Uterus (tissue), 4 donors: ENCODE measurements around the gene SH3PXD2A. TPM values are rescaled to one million over a fixed set of nuclear protein-coding genes. Genes with fewer than 3 reads are reported as not detected.
A peak's percentile ranks its signal among the peaks of the same experiment; 100 is the strongest.

Experiments used
- DNase-seq, 2 donors: peaks; one replicate each; pipeline ENCODE4 v3.0.0-alpha.2; 2019 to 2020
- H3K27ac ChIP-seq, 2 donors: fragments of 200-600 bp; sonication (generic); 1 replicate in 1 of 2; 2 replicates in 1 of 2; pipeline ENCODE4 v1.5.1; 2016 to 2018
- H3K27me3 ChIP-seq, 2 donors: fragments of 200-600 bp; sonication (generic); one replicate each; pipeline ENCODE4 v1.5.1; 2018 to 2019; ENCODE audit warnings: control low read depth in 1 of 2
- H3K36me3 ChIP-seq, 2 donors: fragments of 200-600 bp; sonication (generic); one replicate each; pipeline ENCODE4 v1.5.1; 2019; ENCODE audit warnings: control low read depth in 1 of 2
- H3K4me1 ChIP-seq, 2 donors: fragments of 200-600 bp; sonication (generic); one replicate each; pipeline ENCODE4 v1.5.1; 2018 to 2019; ENCODE audit warnings: control low read depth in 1 of 2
- H3K4me3 ChIP-seq, 2 donors: fragments of 200-600 bp; sonication (generic); 1 replicate in 1 of 2; 2 replicates in 1 of 2; pipeline ENCODE4 v1.5.1; 2018 to 2019; ENCODE audit warnings: mild to moderate bottlenecking in 1 of 2
- H3K9me3 ChIP-seq, 2 donors: fragments of 200-600 bp; sonication (generic); one replicate each; pipeline ENCODE4 v1.5.1; 2019; ENCODE audit warnings: control low read depth in 1 of 2
- CTCF ChIP-seq, 4 experiments: fragments of 200-600 bp in 2 of 4; fragments of 450-650 bp in 2 of 4; sonication (generic) in 2 of 4; IDR thresholded peaks; one replicate each; pipeline ENCODE4 v1.5.1; 2016 to 2019; ENCODE audit warnings: antibody characterized with exemption in 4 of 4, mild to moderate bottlenecking in 2 of 4, moderate library complexity in 1 of 4
- POLR2A ChIP-seq, 2 donors: fragments of 450-650 bp; IDR thresholded peaks; one replicate each; pipeline ENCODE4 v1.6.1; 2016; ENCODE audit warnings: antibody characterized with exemption in 2 of 2, mild to moderate bottlenecking in 1 of 2, moderate library complexity in 1 of 2
- intact Hi-C: fragments of 100-400 bp; cut with DNase I; formaldehyde crosslinking; loops from one replicate; pipeline ENCODE4 v1.15.1; 2023; ENCODE audit warnings: low total_unique reads
- total RNA-seq, 4 donors: library from RNA; depleted of rRNA in 3 of 4; stranded (reverse); fragments of >200 nt in 3 of 4; gene quantifications; one replicate each; pipeline versions ENCODE4 v1.1.0 to v1.2.4, GENCODE V29; 2014 to 2023
- donor health status: DM: yes; HTN: yes; CAD: no.

The SH3PXD2A gene
- total RNA-seq, 4 donors from 2014 or later, result 12.6 to 117 (median 46.6) TPM

GRCh38 chr10:103869336-103869735 lies 14.0 kb upstream of the SH3PXD2A start:
- Histone ChIP-seq H3K27me3 (no peaks in the 10 kb centered on the region), H3K4me1 (no peaks in the 10 kb centered on the region), H3K36me3 (no peaks in the 10 kb centered on the region), H3K4me3 (no peak overlapping the region), H3K27ac (no peak overlapping the region), H3K9me3 (peaks cover 0 to 5% of the 10 kb centered on the region in 2 donors)
- TF ChIP-seq CTCF (IDR thresholded peaks at IDR 0.05), result no peak
- no peak for TF ChIP-seq POLR2A (IDR thresholded peaks at IDR 0.05)
- DNase-seq, result no peak
- intact Hi-C loops, result no loop called here

GRCh38 chr10:103868200-103868599 lies 12.8 kb upstream of the SH3PXD2A start:
- H3K27ac ChIP-seq, result no peak overlapping the region
- no peaks in the 10 kb centered on the region for H3K4me1 ChIP-seq
- peaks cover 0 to 6% of the 10 kb centered on the region in 2 donors for H3K9me3 ChIP-seq
- TF ChIP-seq CTCF (IDR thresholded peaks at IDR 0.05) (no peak), POLR2A (IDR thresholded peaks at IDR 0.05) (no peak)
- no peaks in the 10 kb centered on the region for H3K27me3 ChIP-seq
- no peak overlapping the region for H3K4me3 ChIP-seq
- no peaks in the 10 kb centered on the region for H3K36me3 ChIP-seq
- no peak for DNase-seq
- intact Hi-C loops, result no loop called here

- no peaks in the 10 kb centered on the region for H3K27me3 ChIP-seq
- no peak for DNase-seq
- peaks cover 0 to 6% of the 10 kb centered on the region in 2 donors for H3K9me3 ChIP-seq
- TF ChIP-seq POLR2A (IDR thresholded peaks at IDR 0.05) (no peak), CTCF (IDR thresholded peaks at IDR 0.05) (no peak)
- intact Hi-C loops, result no loop called here
- no peaks in the 10 kb centered on the region for H3K4me1 ChIP-seq
- no peak overlapping the region for H3K4me3 ChIP-seq
- no peaks in the 10 kb centered on the region for H3K36me3 ChIP-seq
- no peak overlapping the region for H3K27ac ChIP-seq
Observed at GRCh38 chr10:103861505-103861904, 6.1 kb upstream of the SH3PXD2A start.

GRCh38 chr10:103859161-103860086 lies 4.0 kb upstream of the SH3PXD2A start:
- no peaks in the 10 kb centered on the region for H3K27me3 ChIP-seq
- no peak overlapping the region for H3K4me3 ChIP-seq
- DNase-seq, result peak; percentile 66 to 73
- no peaks in the 10 kb centered on the region for H3K36me3 ChIP-seq
- H3K4me1 ChIP-seq, result no peaks in the 10 kb centered on the region
- TF ChIP-seq POLR2A (IDR thresholded peaks at IDR 0.05) (no peak), CTCF (IDR thresholded peaks at IDR 0.05) (peak; percentile 73 to 91 (median 84))
- H3K27ac ChIP-seq, result no peak overlapping the region
- peaks cover 0 to 1% of the 10 kb centered on the region in 2 donors for H3K9me3 ChIP-seq
- intact Hi-C loops, result loop anchor here (2.0 to 5.0 kb wide), 2 partner anchors 147 to 262 kb away; no protein-coding TSS in a partner anchor

GRCh38 chr10:103858360-103858759 lies 3.0 kb upstream of the SH3PXD2A start:
- DNase-seq, result no peak
- Histone ChIP-seq H3K27ac (no peak overlapping the region), H3K36me3 (no peaks in the 10 kb centered on the region), H3K27me3 (no peaks in the 10 kb centered on the region), H3K4me1 (no peaks in the 10 kb centered on the region), H3K9me3 (no peaks in the 10 kb centered on the region), H3K4me3 (no peak overlapping the region)
- intact Hi-C loops, result loop anchor here (2.0 to 5.0 kb wide), 2 partner anchors 146 to 261 kb away; no protein-coding TSS in a partner anchor
- TF ChIP-seq CTCF (IDR thresholded peaks at IDR 0.05) (no peak), POLR2A (IDR thresholded peaks at IDR 0.05) (no peak)
